Stimulated activated CD8-positive, alpha-beta memory T cell treated with anti-CD3 and anti-CD28 coated beads, Interleukin-15, amount 100 ng/mL, for 48 hours (primary cell): Measurements from ENCODE around the gene NOA1.
"Not testable (repeated sequence)": the region's sequence is repeated elsewhere in the genome, so short reads cannot be mapped to it uniquely, and the experiment has no call there.

Experiments used
- DNase-seq, 2 donors: peaks; one replicate each; pipeline ENCODE4 v3.0.0-alpha.2; 2020; ENCODE audit warnings: low read depth in 2 of 2

Gene NOA1

GRCh38 chr4:56958111-56958517 is 19.3 kb downstream of the NOA1 start:
- DNase-seq: no peak

DNA sequence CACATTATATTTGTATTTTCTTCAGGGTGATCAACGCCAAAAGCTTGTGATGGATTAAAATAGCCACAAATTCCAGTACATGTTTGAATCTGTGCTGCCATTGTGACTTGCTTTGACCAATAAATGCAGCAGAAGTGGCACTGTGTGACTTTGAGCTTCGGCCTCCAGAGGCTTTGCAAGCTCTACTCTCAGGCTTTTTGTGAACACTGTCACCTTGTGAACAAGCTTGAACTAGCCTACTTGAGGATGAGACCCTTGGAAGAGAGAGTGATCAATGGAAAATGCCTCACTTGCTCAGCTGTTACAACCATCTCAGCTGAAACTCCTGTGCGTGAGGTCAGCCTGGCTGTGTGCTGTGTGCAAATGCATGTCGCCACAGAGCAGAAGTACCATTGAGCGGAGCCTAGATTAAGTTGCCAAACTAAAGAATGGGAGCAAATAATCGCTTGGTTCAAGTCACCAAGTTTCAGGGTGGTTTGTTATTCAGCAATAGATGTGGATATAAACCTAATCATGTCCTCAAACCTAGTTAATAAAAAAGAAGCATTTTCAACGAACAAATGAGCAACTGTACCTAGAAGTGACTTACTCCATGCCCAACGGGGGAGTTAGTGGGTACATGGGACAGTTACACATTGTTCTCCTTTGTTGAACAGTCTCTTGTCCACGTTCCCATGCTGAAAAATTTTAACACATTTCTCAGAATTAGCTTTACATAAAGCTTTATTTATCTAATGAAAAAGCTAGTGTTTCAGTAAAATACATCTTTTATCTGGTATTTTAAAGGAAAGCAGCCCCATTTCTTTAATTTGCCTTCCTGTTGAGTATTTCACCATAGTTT is 23.5 kb downstream of the NOA1 start:
- no peak for DNase-seq

GRCh38 chr4:56941403-56941802 is 36.0 kb downstream of the NOA1 start:
- DNase-seq: no peak

- DNase-seq: no peak
Measured at GRCh38 chr4:56940971-56941370, 36.4 kb downstream of the NOA1 start.

DNA sequence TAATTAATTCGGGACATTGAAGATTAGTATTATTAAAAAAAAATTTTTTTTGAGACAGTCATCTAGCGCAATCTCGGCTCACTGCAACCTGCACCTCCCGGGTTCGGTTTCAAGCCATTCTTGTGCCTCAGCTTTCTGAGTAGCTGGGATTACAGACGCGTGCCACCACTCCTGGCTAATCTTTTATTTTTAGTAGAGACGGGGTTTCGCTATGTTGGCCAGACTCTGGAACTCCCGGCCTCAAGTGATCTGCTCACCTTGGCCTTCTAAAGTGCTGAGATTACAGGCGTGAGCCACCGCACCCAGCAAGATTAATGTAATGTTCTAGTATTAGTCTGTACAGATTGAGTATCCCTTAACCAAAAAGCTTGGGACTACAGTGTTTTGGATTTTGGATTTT is 37.0 kb downstream of the NOA1 start:
- DNase-seq: no peak

- DNase-seq: not testable (repeated sequence)
Measured at GRCh38 chr4:56939826-56940225, 37.6 kb downstream of the NOA1 start.

GRCh38 chr4:56937262-56937661 is 40.1 kb downstream of the NOA1 start:
- DNase-seq: no peak

GRCh38 chr4:56931924-56932323 is 45.5 kb downstream of the NOA1 start:
- DNase-seq: no peak

GRCh38 chr4:56930638-56931037 is 46.8 kb downstream of the NOA1 start:
- DNase-seq: no peak

DNA sequence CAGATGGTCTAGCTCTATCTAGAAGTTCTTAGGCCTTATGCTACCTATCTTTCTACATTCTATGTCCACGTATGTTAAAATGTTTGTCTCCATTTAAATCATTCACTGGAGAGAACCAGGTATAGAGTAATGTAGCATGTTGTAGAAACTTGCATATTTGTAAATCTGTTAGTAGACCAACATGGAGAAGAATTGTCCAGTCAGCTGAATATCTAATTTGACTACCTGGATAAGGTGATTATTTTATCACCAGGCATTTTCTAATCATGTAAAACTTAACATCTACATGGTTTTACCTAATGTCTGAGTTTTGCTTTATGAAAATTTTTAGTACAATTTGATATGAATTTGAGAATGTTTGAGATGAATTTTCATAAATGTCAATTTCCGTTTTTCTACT is 50.2 kb downstream of the NOA1 start:
- no peak for DNase-seq

DNA sequence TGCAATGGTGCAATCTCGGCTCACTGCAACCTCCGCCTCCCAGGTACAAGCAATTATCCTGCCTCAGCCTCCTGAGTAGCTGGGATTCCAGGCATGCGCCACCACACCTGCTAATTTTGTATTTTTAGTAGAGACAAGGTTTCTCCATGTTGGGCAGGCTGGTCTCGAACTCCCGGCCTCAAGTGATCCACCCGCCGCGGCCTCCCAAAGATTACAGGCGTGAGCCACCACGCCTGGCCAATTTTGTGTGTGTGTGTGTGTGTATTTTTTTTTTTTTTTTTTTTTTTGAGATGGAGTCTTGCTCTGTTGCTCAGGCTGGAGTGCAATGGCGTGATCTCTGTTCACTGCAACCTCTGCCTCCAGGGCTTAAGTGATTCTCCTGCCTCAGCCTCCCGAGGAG is 62.4 kb downstream of the NOA1 start:
- DNase-seq: not testable (repeated sequence)

DNA sequence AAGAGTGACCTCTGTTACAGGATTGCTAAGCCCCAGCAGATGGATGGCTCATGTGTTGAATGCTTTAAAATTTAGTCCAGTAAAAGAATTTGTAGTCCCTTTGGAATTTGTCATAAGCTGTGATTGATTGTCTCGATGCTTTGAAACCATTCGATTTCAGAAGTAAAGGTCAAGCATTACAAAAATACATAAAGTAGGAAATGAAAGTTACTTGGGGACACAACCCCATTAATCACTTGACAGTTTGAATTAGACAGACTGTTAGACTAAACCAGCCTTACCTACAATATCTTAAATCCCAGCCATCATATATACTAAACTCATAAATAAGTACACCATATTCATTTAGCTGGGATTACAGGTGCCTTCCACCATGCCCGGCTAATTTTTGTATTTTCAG is 63.1 kb downstream of the NOA1 start:
- DNase-seq: no peak
